Peyer's patch (tissue), 4 donors: ENCODE data around the gene PTGDR2.

Source experiments
- POLR2A ChIP-seq, 2 donors: fragments of 450-650 bp; IDR thresholded peaks; one replicate each; pipeline ENCODE4 v1.5.1; 2017; ENCODE audit warnings: antibody characterized with exemption in 2 of 2, mild to moderate bottlenecking in 2 of 2, moderate library complexity in 2 of 2
- TF ChIP-seq, protein P1 (sequence below), 6 experiments: fragments of 450-650 bp in 4 of 6; fragments of 200-600 bp in 2 of 6; sonication (generic) in 1 of 6; IDR thresholded peaks; one replicate each; pipeline ENCODE4 v1.5.1; 2017 to 2019; ENCODE audit warnings: antibody characterized with exemption in 6 of 6, mild to moderate bottlenecking in 3 of 6, moderate library complexity in 1 of 6

DNA sequence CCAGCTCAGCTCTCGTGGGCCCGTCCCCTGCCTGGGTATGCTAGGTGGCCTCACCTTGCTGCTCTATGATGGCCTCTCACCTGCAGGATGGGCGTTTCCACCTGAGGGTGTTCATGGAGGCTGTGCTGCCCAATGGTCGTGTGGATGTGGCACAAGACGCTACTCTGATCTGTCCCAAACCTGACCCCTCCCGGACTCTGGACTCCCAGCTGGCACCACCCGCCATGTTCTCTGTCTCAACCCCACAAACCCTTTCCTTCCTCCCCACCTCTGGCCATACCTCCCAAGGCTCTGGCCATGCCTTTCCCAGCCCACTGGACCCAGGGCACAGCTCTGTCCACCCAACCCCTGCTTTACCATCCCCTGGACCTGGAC is 13.7 kb upstream of the PTGDR2 start:
- TF ChIP-seq, protein P1, sequence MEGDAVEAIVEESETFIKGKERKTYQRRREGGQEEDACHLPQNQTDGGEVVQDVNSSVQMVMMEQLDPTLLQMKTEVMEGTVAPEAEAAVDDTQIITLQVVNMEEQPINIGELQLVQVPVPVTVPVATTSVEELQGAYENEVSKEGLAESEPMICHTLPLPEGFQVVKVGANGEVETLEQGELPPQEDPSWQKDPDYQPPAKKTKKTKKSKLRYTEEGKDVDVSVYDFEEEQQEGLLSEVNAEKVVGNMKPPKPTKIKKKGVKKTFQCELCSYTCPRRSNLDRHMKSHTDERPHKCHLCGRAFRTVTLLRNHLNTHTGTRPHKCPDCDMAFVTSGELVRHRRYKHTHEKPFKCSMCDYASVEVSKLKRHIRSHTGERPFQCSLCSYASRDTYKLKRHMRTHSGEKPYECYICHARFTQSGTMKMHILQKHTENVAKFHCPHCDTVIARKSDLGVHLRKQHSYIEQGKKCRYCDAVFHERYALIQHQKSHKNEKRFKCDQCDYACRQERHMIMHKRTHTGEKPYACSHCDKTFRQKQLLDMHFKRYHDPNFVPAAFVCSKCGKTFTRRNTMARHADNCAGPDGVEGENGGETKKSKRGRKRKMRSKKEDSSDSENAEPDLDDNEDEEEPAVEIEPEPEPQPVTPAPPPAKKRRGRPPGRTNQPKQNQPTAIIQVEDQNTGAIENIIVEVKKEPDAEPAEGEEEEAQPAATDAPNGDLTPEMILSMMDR (IDR thresholded peaks at IDR 0.05), result no peak
- TF ChIP-seq POLR2A (IDR thresholded peaks at IDR 0.05), result no peak
